ENCODE data around the gene ST6GALNAC6.

DNA sequence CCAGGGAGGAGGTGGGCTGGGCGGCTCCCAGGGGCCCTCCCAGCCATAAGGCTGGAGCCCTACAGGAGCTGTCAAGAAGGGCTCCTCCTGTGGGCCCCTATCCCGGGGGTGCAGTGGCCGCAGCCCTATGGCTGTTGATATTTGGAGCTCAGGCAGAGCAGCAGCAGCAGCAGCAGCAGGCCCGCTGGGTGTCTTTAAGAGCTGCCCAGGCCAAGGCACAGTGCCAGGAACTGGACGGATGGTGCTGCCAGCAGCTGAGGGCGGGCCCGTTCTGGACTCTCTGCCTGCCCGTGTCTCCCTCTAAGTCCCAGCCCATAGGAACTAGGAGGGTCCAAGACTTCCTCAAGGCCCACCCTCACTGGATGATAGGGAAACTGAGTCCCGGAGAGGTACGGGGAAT, 25.5 kb downstream of the ST6GALNAC6 start:
- no peak for TF ChIP-seq GATA2 (IDR thresholded peaks at IDR 0.05; ENCODE audit: low read depth, low read length)
- TF ChIP-seq GATA3 (IDR thresholded peaks at IDR 0.05; ENCODE audit: low read depth, low read length): no peak
